Caco-2 (cell line): Measurements from ENCODE around the gene MYH2. TPM values are rescaled to one million over a fixed set of nuclear protein-coding genes. Genes with fewer than 3 reads are reported as not detected.

Source experiments
- Bru-seq: library from RNA; stranded (reverse); fragments of 400-500 nt; gene quantifications from one replicate; lab custom pipeline; 2021; lab: Mats Ljungman, UMichigan
- BruChase-seq, 2 experiments: library from RNA; stranded (reverse); fragments of 400-500 nt; gene quantifications; one replicate each; lab custom pipeline; 2021; lab: Mats Ljungman, UMichigan
- BruUV-seq: library from RNA; stranded (reverse); fragments of 400-500 nt; replicated peaks from 2 replicates; lab custom pipeline; 2021; lab: Mats Ljungman, UMichigan
- CTCF ChIA-PET: fragments of 300-600 bp; sonication (Branson Sonifier 250); formaldehyde crosslinking; loops from one replicate; lab custom pipeline; 2022; ENCODE audit warnings: antibody characterized with exemption; lab: Charles Lee
- POLR2A ChIA-PET: fragments of 300-600 bp; sonication (Branson Sonifier 250); formaldehyde crosslinking; loops from one replicate; lab custom pipeline; 2022; ENCODE audit warnings: antibody characterized with exemption; lab: Charles Lee
- DNase-seq, 2 experiments: peaks; one replicate each; pipeline versions ENCODE4 v3.0.0 to v3.0.0-alpha.2; 2020 to 2022
- H3K27me3 ChIP-seq: replicated peaks from 2 replicates; pipeline ENCODE4 v1.6.0; 2011; ENCODE audit warnings: low read length; ENCODE audit not compliant: control insufficient read depth, insufficient read depth
- H3K36me3 ChIP-seq: 2 replicates; pipeline ENCODE4 v1.5.1; 2011; ENCODE audit warnings: low read length; ENCODE audit not compliant: control insufficient read depth, insufficient read depth
- H3K4me1 ChIP-seq: fragments of 250-450 bp; sonication (Bioruptor Pico); 2 replicates; pipeline ENCODE4 v1.5.1; 2020; ENCODE audit warnings: mild to moderate bottlenecking
- H3K4me3 ChIP-seq: 2 replicates; pipeline ENCODE4 v1.5.1; 2011; ENCODE audit warnings: low read depth, mild to moderate bottlenecking, control low read depth, low read length
- H3K9me3 ChIP-seq: fragments of 250-450 bp; sonication (Bioruptor Pico); 2 replicates; pipeline ENCODE4 v1.5.1; 2020; ENCODE audit warnings: mild to moderate bottlenecking, moderate library complexity
- H3K27ac Mint-ChIP-seq: one replicate; pipeline ENCODE4 v1.8.0; 2022; ENCODE audit warnings: mixed read lengths; ENCODE audit not compliant: unreplicated experiment
- H3K27me3 Mint-ChIP-seq: one replicate; pipeline ENCODE4 v1.8.0; 2022; ENCODE audit warnings: mixed read lengths; ENCODE audit not compliant: insufficient read depth, unreplicated experiment
- H3K36me3 Mint-ChIP-seq: one replicate; pipeline ENCODE4 v1.8.0; 2022; ENCODE audit warnings: mild to moderate bottlenecking, mixed read lengths; ENCODE audit not compliant: insufficient read depth, unreplicated experiment
- H3K4me1 Mint-ChIP-seq: one replicate; pipeline ENCODE4 v1.8.0; 2022; ENCODE audit warnings: low read depth, mixed read lengths; ENCODE audit not compliant: unreplicated experiment
- H3K4me3 Mint-ChIP-seq: one replicate; pipeline ENCODE4 v1.8.0; 2022; ENCODE audit warnings: mild to moderate bottlenecking, moderate library complexity, mixed read lengths; ENCODE audit not compliant: unreplicated experiment
- H3K9me3 Mint-ChIP-seq: one replicate; pipeline ENCODE4 v1.8.0; 2022; ENCODE audit warnings: mixed read lengths; ENCODE audit not compliant: unreplicated experiment
- intact Hi-C: fragments of 100-400 bp; cut with micrococcal nuclease; formaldehyde crosslinking; loops from one replicate; pipeline ENCODE4 v1.10.0; 2022; ENCODE audit not compliant: unreplicated experiment
- long read RNA-seq: library from polyadenylated mRNA; stranded (forward); transcript quantifications from one replicate; pipeline ENCODE4 v2.0.0, GENCODE V29; 2022
- total RNA-seq: library from RNA; stranded (reverse); gene quantifications from 2 replicates; pipeline ENCODE4 v1.2.3, GENCODE V29; 2022
- TF ChIP-seq, protein P1 (sequence below), 2 experiments: fragments of 200-600 bp in 1 of 2; IDR thresholded peaks; 1 replicate in 1 of 2; 2 replicates in 1 of 2; pipeline versions ENCODE4 v1.5.1 to v1.8.0; 2011 to 2022; ENCODE audit warnings: antibody characterized with exemption in 1 of 2, control low read depth in 1 of 2, inconsistent platforms in 1 of 2, low read depth in 1 of 2, low read length in 1 of 2, mild to moderate bottlenecking in 1 of 2, moderate library complexity in 1 of 2; ENCODE audit not compliant: insufficient read depth in 1 of 2, severe bottlenecking in 1 of 2, unreplicated experiment in 1 of 2

Gene MYH2
- total RNA-seq (not detected in 2 replicates), Bru-seq, nascent RNA (not detected), BruChase-seq, experiment 1, labeled RNA remaining after a 2-hour chase (not detected), BruChase-seq, experiment 2, labeled RNA remaining after a 6-hour chase (not detected)
- long read RNA-seq, result 0 reads

DNA sequence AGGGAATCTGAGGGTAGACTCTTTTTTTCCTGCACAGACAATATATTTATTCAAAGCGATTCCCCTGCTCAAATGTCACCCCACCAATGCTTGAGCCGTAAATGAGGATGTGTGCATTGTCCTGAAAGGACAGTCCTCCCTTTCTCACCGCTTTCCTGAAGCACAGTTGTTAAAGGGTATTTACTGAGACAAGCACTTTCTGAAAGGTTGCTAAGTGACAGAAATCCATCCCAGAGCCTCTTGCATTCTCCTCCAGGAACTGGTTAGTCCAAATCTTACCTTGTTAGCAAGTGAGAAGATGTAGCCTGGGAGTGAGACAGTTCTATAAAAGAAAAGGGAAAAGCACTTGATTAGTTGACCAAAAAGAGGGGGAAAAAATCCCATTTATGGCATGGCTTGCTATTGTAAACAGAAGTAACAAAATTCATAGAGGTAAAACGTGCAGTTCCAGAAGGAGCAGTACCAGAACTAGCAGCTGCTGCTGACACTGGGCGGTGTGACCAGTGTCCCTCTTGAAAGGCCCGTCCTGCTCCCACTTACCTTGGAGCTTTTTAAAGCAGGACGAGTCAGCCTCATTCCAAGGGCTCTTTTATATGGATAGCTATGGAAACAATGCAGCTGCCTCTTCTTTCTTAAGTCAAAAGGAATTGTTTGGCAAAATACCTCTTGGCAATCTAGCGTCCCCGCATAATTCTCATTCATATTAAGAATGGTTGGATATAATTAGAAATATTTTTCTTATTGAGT is at the start of gene MYH2:
Gene MYH2 (minus strand): TSS at position 563 of the 747 bp plus-strand sequence. CDS start 1,738 bp downstream, outside the sequence.
- Mint-ChIP-seq H3K9me3 (no peaks in the 10 kb centered on the region), H3K4me3 (no peak within 1 kb of the TSS), H3K4me1 (no peaks in the 10 kb centered on the region), H3K27me3 (peaks cover 3% of the 10 kb centered on the region), H3K36me3 (no peaks in the 10 kb centered on the region), H3K27ac (no peak within 1 kb of the TSS)
- POLR2A ChIA-PET, result no interaction called here
- TF ChIP-seq, protein P1, sequence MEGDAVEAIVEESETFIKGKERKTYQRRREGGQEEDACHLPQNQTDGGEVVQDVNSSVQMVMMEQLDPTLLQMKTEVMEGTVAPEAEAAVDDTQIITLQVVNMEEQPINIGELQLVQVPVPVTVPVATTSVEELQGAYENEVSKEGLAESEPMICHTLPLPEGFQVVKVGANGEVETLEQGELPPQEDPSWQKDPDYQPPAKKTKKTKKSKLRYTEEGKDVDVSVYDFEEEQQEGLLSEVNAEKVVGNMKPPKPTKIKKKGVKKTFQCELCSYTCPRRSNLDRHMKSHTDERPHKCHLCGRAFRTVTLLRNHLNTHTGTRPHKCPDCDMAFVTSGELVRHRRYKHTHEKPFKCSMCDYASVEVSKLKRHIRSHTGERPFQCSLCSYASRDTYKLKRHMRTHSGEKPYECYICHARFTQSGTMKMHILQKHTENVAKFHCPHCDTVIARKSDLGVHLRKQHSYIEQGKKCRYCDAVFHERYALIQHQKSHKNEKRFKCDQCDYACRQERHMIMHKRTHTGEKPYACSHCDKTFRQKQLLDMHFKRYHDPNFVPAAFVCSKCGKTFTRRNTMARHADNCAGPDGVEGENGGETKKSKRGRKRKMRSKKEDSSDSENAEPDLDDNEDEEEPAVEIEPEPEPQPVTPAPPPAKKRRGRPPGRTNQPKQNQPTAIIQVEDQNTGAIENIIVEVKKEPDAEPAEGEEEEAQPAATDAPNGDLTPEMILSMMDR (IDR thresholded peaks at IDR 0.05; ENCODE audit: insufficient read depth in 1 of 2, low read depth in 1 of 2, low read length in 1 of 2, severe bottlenecking in 1 of 2, unreplicated experiment in 1 of 2), result no peak
- Histone ChIP-seq H3K27me3 (no peaks in the 10 kb centered on the region), H3K9me3 (no peaks in the 10 kb centered on the region), H3K4me3 (no peak within 1 kb of the TSS), H3K4me1 (no peaks in the 10 kb centered on the region), H3K36me3 (no peaks in the 10 kb centered on the region)
- no peak for DNase-seq
- BruUV-seq, result no TSS peak
- CTCF ChIA-PET, result no interaction called here
- intact Hi-C loops, result no loop called here

DNA sequence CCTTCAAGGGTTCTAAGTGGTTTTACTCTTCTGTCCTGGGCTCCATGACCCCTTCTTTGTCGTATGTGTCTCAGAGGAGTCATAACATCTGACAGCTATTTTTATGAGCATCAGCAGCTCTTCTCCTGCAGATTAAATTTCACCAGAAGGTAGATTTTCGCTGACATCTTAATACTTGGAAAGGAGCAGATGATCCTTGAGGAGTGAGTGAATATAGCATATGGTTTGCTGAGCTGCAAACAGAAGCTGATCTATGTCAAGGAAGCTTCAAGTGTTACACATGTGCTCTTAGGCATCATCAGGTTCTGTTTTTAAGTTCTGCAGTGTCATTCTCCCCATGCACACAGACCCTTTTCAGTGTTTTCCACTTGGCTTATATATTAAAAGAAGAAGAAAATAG is 49.2 kb upstream of the MYH2 start:
- no peak overlapping the region for H3K27ac Mint-ChIP-seq
- BruUV-seq, result no TSS peak
- intact Hi-C loops, result no loop called here
- H3K9me3 Mint-ChIP-seq, result no peaks in the 10 kb centered on the region
- H3K4me1 Mint-ChIP-seq, result no peaks in the 10 kb centered on the region
- ChIA-PET CTCF (no interaction called here), POLR2A (no interaction called here)
- no peaks in the 10 kb centered on the region for H3K9me3 ChIP-seq
- no peaks in the 10 kb centered on the region for H3K36me3 Mint-ChIP-seq
- TF ChIP-seq, protein P1 (IDR thresholded peaks at IDR 0.05; ENCODE audit: insufficient read depth in 1 of 2, low read depth in 1 of 2, low read length in 1 of 2, severe bottlenecking in 1 of 2, unreplicated experiment in 1 of 2), result no peak
- H3K4me1 ChIP-seq, result no peaks in the 10 kb centered on the region
- H3K4me3 ChIP-seq, result no peak overlapping the region
- DNase-seq, result no peak
- H3K27me3 ChIP-seq, result no peaks in the 10 kb centered on the region; the same call in 1 of the 2 replicates
- no peak overlapping the region for H3K4me3 Mint-ChIP-seq
- H3K27me3 Mint-ChIP-seq, result peaks cover 6% of the 10 kb centered on the region
- no peaks in the 10 kb centered on the region for H3K36me3 ChIP-seq

DNA sequence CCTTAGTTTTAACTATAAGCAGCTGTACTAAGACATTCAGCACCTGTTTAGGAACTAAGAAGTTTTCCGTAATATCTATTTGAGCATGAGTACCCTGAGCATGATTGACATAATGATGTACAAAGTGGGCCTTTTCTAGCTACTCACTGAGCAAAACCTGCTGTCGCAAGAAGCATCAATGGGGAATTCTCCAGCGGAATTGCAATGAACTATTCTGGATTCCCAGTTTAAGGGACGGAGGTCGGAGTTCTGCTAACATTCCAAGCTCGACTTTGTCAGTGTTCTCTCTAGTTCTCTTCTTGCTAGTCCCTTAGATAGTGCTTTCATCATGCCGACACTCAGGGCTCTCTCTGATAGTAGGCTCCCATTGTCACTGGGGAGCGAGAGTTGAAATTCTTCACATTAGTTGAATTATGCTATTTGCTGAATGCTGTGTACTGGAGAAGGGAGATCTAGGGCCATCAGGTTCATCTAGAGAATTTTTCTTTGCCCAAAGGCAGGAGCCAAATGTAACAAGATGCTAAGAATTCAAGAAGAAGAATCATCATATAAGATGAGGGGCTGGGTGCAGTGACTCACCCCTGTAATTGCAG is 40.2 kb upstream of the MYH2 start:
- H3K4me3 ChIP-seq, result no peak overlapping the region
- H3K36me3 ChIP-seq, result no peaks in the 10 kb centered on the region
- no peaks in the 10 kb centered on the region for H3K4me1 ChIP-seq
- Mint-ChIP-seq H3K9me3 (no peaks in the 10 kb centered on the region), H3K4me1 (no peaks in the 10 kb centered on the region), H3K36me3 (no peaks in the 10 kb centered on the region), H3K27ac (no peak overlapping the region), H3K4me3 (no peak overlapping the region), H3K27me3 (no peaks in the 10 kb centered on the region)
- no peak for DNase-seq
- H3K27me3 ChIP-seq, result no peaks in the 10 kb centered on the region
- intact Hi-C loops, result no loop called here
- POLR2A ChIA-PET, result no interaction called here
- H3K9me3 ChIP-seq, result no peaks in the 10 kb centered on the region
- no TSS peak for BruUV-seq
- CTCF ChIA-PET, result no interaction called here
- TF ChIP-seq, protein P1 (IDR thresholded peaks at IDR 0.05; ENCODE audit: insufficient read depth in 1 of 2, low read depth in 1 of 2, low read length in 1 of 2, severe bottlenecking in 1 of 2, unreplicated experiment in 1 of 2), result no peak
